Neural progenitor cell (in vitro differentiated cells): ENCODE results near the gene RXFP1. TPM values are rescaled to one million over a fixed set of nuclear protein-coding genes. Genes with fewer than 3 reads are reported as not detected.

Experiments used
- DNase-seq: peaks from one replicate; pipeline ENCODE4 v3.0.0-alpha.2; 2016; ENCODE audit warnings: low spot score
- H2AFZ ChIP-seq: fragments of 200-600 bp; sonication (generic); replicated peaks from 2 replicates; pipeline ENCODE4 v1.6.1; 2016; ENCODE audit warnings: antibody characterized with exemption
- H3F3A ChIP-seq: fragments of 200-600 bp; sonication (generic); 2 replicates; pipeline ENCODE4 v1.6.1; 2016; ENCODE audit warnings: antibody characterized with exemption, low read depth
- H3K27ac ChIP-seq: fragments of 200-600 bp; sonication (generic); 2 replicates; pipeline ENCODE4 v1.5.1; 2016; ENCODE audit warnings: mild to moderate bottlenecking
- H3K27me3 ChIP-seq: fragments of 200-600 bp; sonication (generic); 2 replicates; pipeline ENCODE4 v1.6.1; 2016; ENCODE audit warnings: mild to moderate bottlenecking, moderate library complexity
- H3K36me3 ChIP-seq: fragments of 200-600 bp; sonication (generic); 2 replicates; pipeline ENCODE4 v1.5.1; 2016
- H3K4me1 ChIP-seq: fragments of 200-600 bp; sonication (generic); 2 replicates; pipeline ENCODE4 v1.6.1; 2016; ENCODE audit warnings: mixed run types
- H3K4me2 ChIP-seq: fragments of 200-600 bp; sonication (generic); 2 replicates; pipeline ENCODE4 v1.6.1; 2016
- H3K4me3 ChIP-seq: fragments of 200-600 bp; sonication (generic); 2 replicates; pipeline ENCODE4 v1.5.1; 2016
- H3K79me2 ChIP-seq: fragments of 200-600 bp; sonication (generic); 2 replicates; pipeline ENCODE4 v1.6.1; 2016; ENCODE audit warnings: low read depth
- H3K9ac ChIP-seq: fragments of 200-600 bp; sonication (generic); 2 replicates; pipeline ENCODE4 v1.6.1; 2016
- H3K9me3 ChIP-seq: fragments of 200-600 bp; sonication (generic); 2 replicates; pipeline ENCODE4 v1.5.1; 2016; ENCODE audit warnings: low read depth
- H4K20me1 ChIP-seq: fragments of 200-600 bp; sonication (generic); 2 replicates; pipeline ENCODE4 v1.6.1; 2016; ENCODE audit warnings: low read depth
- H3K27ac Mint-ChIP-seq: 3 replicates; pipeline ENCODE4 v1.8.0; 2021; ENCODE audit warnings: mixed read lengths
- H3K27me3 Mint-ChIP-seq: 2 replicates; pipeline ENCODE4 v1.8.0; 2022; ENCODE audit warnings: low read depth, mild to moderate bottlenecking, inconsistent platforms, moderate library complexity, mixed read lengths; ENCODE audit not compliant: insufficient read depth
- H3K36me3 Mint-ChIP-seq: 3 replicates; pipeline ENCODE4 v1.8.0; 2021; ENCODE audit warnings: mixed read lengths
- H3K4me1 Mint-ChIP-seq: 3 replicates; pipeline ENCODE4 v1.8.0; 2021; ENCODE audit warnings: mixed read lengths
- H3K4me3 Mint-ChIP-seq: 3 replicates; pipeline ENCODE4 v1.8.0; 2021; ENCODE audit warnings: mild to moderate bottlenecking, moderate library complexity, mixed read lengths
- H3K9me3 Mint-ChIP-seq: 3 replicates; pipeline ENCODE4 v1.8.0; 2020; ENCODE audit warnings: mixed read lengths
- EZH2 ChIP-seq: fragments of 200-600 bp; sonication (generic); IDR thresholded peaks from 2 replicates; pipeline ENCODE4 v1.6.1; 2017; ENCODE audit warnings: antibody characterized with exemption, mild to moderate bottlenecking, moderate library complexity
- EZH2phosphoT487 ChIP-seq: fragments of 200-600 bp; sonication (generic); IDR thresholded peaks from 2 replicates; pipeline ENCODE4 v1.6.1; 2017; ENCODE audit warnings: antibody characterized with exemption
- total RNA-seq: library from RNA; depleted of rRNA; stranded (reverse); fragments of >200 nt; gene quantifications from 2 replicates; pipeline ENCODE4 v1.2.3, GENCODE V29; 2015; ENCODE audit warnings: low replicate concordance
- TF ChIP-seq, protein P1 (sequence below): fragments of 200-600 bp; sonication (generic); IDR thresholded peaks from 2 replicates; pipeline ENCODE4 v1.5.1; 2017; ENCODE audit warnings: antibody characterized with exemption, mild to moderate bottlenecking

The RXFP1 gene
- total RNA-seq, 1 donor from 2014 or later, result not detected

DNA sequence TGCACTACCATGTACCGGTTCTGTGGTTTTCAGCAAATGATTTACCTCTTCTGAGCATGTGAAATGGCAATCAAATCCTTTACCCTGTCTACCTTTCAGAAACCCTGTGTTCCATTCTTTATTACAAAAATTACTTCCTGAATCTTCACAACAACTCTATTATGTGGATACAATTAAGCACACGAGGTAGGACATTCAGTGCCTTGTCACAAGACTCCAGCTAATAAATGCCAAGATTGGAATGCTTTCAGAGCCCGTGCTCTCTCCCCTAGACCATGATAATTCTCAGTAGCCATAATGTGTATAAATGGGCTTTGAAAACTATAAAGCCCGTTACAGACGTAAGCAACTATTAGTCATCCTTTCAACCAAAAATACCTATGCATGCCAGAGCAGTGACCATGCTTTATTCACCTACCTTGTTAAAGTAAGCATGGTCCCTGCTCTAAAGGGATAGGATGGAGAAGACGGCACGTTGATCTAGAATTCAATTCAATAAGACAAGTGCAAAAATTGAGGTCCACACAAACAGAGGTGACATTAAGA lies 2.4 kb downstream of the RXFP1 start:
- no peaks in the 10 kb centered on the region for H3K79me2 ChIP-seq
- H3K4me1 ChIP-seq, result peaks cover 7% of the 10 kb centered on the region
- Mint-ChIP-seq H3K4me1 (peaks cover 3% of the 10 kb centered on the region), H3K27me3 (no peaks in the 10 kb centered on the region), H3K4me3 (no peak overlapping the region), H3K27ac (no peak overlapping the region), H3K9me3 (no peaks in the 10 kb centered on the region), H3K36me3 (no peaks in the 10 kb centered on the region)
- H3K27ac ChIP-seq, result no peak overlapping the region
- H3F3A ChIP-seq, result no peaks in the 10 kb centered on the region
- no peak overlapping the region for H3K4me3 ChIP-seq
- H3K36me3 ChIP-seq, result no peaks in the 10 kb centered on the region
- H3K9me3 ChIP-seq, result no peaks in the 10 kb centered on the region
- TF ChIP-seq EZH2phosphoT487 (no peak), EZH2 (no peak)
- TF ChIP-seq, protein P1, sequence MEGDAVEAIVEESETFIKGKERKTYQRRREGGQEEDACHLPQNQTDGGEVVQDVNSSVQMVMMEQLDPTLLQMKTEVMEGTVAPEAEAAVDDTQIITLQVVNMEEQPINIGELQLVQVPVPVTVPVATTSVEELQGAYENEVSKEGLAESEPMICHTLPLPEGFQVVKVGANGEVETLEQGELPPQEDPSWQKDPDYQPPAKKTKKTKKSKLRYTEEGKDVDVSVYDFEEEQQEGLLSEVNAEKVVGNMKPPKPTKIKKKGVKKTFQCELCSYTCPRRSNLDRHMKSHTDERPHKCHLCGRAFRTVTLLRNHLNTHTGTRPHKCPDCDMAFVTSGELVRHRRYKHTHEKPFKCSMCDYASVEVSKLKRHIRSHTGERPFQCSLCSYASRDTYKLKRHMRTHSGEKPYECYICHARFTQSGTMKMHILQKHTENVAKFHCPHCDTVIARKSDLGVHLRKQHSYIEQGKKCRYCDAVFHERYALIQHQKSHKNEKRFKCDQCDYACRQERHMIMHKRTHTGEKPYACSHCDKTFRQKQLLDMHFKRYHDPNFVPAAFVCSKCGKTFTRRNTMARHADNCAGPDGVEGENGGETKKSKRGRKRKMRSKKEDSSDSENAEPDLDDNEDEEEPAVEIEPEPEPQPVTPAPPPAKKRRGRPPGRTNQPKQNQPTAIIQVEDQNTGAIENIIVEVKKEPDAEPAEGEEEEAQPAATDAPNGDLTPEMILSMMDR, result no peak
- H3K27me3 ChIP-seq, result no peaks in the 10 kb centered on the region
- no peak overlapping the region for H3K4me2 ChIP-seq
- no peak for DNase-seq
- H2AFZ ChIP-seq, result no peak overlapping the region
- H3K9ac ChIP-seq, result no peak overlapping the region
- no peaks in the 10 kb centered on the region for H4K20me1 ChIP-seq

DNA sequence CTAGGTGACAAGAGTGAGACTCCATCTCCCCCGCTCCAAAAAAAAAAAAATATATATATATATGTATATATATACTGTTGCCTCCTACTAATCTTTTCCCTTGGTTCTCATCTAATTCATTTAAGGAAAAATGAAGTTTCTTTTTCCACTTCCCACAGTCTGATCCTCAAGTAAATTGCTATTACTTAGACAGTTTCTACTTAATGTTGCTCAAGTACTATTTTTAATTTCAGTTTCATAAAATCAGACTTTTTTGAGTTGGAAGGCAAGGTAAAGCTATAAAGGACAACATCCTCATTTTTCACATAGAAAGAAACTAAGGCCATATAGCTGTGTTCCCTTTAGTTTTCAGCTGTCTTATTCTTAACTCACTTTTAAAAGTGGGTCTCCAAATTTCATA lies 5.8 kb downstream of the RXFP1 start:
- no peaks in the 10 kb centered on the region for H3F3A ChIP-seq
- Mint-ChIP-seq H3K4me1 (peaks cover 2% of the 10 kb centered on the region), H3K27me3 (no peaks in the 10 kb centered on the region), H3K9me3 (no peaks in the 10 kb centered on the region), H3K36me3 (no peaks in the 10 kb centered on the region), H3K4me3 (no peak overlapping the region), H3K27ac (no peak overlapping the region)
- H3K9me3 ChIP-seq, result no peaks in the 10 kb centered on the region
- no peaks in the 10 kb centered on the region for H3K36me3 ChIP-seq
- no peaks in the 10 kb centered on the region for H3K79me2 ChIP-seq
- H2AFZ ChIP-seq, result no peak overlapping the region
- no peak for TF ChIP-seq EZH2
- TF ChIP-seq, protein P1, result no peak
- TF ChIP-seq EZH2phosphoT487, result no peak
- no peaks in the 10 kb centered on the region for H4K20me1 ChIP-seq
- DNase-seq, result no peak
- H3K4me3 ChIP-seq, result no peak overlapping the region
- H3K27me3 ChIP-seq, result no peaks in the 10 kb centered on the region
- no peak overlapping the region for H3K4me2 ChIP-seq
- no peak overlapping the region for H3K27ac ChIP-seq
- H3K4me1 ChIP-seq, result peaks cover under 1% of the 10 kb centered on the region
- H3K9ac ChIP-seq, result no peak overlapping the region

DNA sequence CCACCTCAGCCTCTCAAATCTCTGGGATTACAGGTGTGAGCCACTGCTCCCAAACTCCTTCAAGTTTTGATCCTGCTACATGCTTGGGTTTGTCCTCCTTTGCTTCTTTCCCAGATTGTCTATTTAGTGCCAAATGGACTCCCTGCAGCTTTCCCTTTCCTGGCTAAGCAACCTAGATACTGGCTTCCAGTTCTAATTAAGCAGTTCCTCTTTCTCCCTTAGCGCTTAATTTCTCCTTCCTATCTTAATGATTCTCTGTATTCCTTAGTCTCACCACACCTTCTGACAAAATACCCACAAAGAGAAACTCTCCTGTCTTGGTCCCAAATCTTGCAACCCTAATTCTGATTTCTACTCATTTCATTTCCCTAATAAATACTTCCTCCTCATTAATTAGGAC lies 7.8 kb downstream of the RXFP1 start:
- no peaks in the 10 kb centered on the region for H4K20me1 ChIP-seq
- H3K4me1 Mint-ChIP-seq, result peaks cover 6% of the 10 kb centered on the region
- H2AFZ ChIP-seq, result no peak overlapping the region
- no peaks in the 10 kb centered on the region for H3K36me3 Mint-ChIP-seq
- H3F3A ChIP-seq, result no peaks in the 10 kb centered on the region
- H3K79me2 ChIP-seq, result no peaks in the 10 kb centered on the region
- no peak overlapping the region for H3K9ac ChIP-seq
- peaks cover 6% of the 10 kb centered on the region for H3K4me1 ChIP-seq
- H3K9me3 Mint-ChIP-seq, result no peaks in the 10 kb centered on the region
- no peak overlapping the region for H3K4me3 Mint-ChIP-seq
- no peak overlapping the region for H3K27ac ChIP-seq
- no peaks in the 10 kb centered on the region for H3K36me3 ChIP-seq
- no peaks in the 10 kb centered on the region for H3K27me3 Mint-ChIP-seq
- H3K4me2 ChIP-seq, result no peak overlapping the region
- H3K4me3 ChIP-seq, result no peak overlapping the region
- TF ChIP-seq, protein P1, result no peak
- TF ChIP-seq EZH2phosphoT487, result no peak
- TF ChIP-seq EZH2, result no peak
- no peak overlapping the region for H3K27ac Mint-ChIP-seq
- no peaks in the 10 kb centered on the region for H3K27me3 ChIP-seq
- DNase-seq, result no peak
- H3K9me3 ChIP-seq, result no peaks in the 10 kb centered on the region
